Measurements from ENCODE around the gene SLC27A1. TPM values are rescaled to one million over a fixed set of nuclear protein-coding genes. Genes with fewer than 3 reads are reported as not detected.

The SLC27A1 gene
- total and polyA plus RNA-seq, 10 of the 15 experiments (the other 5 are each of a cell fraction or from before 2014, with no cell fraction given): 0.11 to 2.3 (median 1.2) TPM

GRCh38 chr19:17519967-17520366, 49.6 kb downstream of the SLC27A1 start (continued):
- TF ChIP-seq, protein P1, sequence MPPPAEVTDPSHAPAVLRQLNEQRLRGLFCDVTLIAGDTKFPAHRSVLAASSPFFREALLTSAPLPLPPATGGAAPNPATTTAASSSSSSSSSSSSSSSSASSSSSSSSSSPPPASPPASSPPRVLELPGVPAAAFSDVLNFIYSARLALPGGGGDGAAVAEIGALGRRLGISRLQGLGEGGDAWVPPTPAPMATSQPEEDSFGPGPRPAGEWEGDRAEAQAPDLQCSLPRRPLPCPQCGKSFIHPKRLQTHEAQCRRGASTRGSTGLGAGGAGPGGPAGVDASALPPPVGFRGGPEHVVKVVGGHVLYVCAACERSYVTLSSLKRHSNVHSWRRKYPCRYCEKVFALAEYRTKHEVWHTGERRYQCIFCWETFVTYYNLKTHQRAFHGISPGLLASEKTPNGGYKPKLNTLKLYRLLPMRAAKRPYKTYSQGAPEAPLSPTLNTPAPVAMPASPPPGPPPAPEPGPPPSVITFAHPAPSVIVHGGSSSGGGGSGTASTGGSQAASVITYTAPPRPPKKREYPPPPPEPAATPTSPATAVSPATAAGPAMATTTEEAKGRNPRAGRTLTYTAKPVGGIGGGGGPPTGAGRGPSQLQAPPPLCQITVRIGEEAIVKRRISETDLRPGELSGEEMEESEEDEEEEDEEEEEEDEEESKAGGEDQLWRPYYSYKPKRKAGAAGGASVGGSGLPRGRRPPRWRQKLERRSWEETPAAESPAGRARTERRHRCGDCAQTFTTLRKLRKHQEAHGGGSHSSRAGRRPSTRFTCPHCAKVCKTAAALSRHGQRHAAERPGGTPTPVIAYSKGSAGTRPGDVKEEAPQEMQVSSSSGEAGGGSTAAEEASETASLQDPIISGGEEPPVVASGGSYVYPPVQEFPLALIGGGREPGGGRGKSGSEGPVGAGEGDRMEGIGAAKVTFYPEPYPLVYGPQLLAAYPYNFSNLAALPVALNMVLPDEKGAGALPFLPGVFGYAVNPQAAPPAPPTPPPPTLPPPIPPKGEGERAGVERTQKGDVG (CRISPR knock-in tag; IDR thresholded peaks at IDR 0.05): no peak

DNA sequence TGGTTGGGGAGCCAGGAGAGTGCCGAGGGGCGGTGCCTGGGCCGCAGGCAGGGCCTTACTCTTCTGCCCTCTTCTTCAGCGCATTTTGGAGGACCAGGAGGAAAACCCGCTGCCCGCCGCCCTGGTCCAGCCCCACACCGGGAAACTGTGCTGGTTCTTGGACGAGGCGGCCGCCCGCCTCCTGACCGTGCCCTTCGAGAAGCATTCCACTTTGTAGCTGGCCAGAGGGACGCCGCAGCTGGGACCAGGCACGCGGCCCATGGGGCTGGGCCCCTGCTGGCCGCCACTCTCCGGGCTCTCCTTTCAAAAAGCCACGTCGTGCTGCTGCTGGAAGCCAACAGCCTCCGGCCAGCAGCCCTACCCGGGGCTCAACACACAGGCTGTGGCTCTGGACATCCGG, 50.5 kb downstream of the SLC27A1 start:
- DNase-seq (ENCODE audit: low read depth, low spot score) (no peak), FAIRE-seq (no peak), ATAC-seq (no peak)
- ChIA-PET SMC1A (ENCODE audit: uncharacterized antibody, unreplicated experiment) (no interaction called here), POLR2A (interaction anchor here (0.6 to 4.3 kb wide), 4 partner anchors 9 to 409 kb away, joined by 3 to 33 read pairs (median 3); partner anchors contain the start of gene PGLS), RAD21 (ENCODE audit: unreplicated experiment) (interaction anchor here (0.6 to 0.7 kb wide), 2 partner anchors 9 to 932 kb away, joined by 3 read pairs; no protein-coding TSS in a partner anchor), CTCF (interaction anchor here (1.3 kb wide), 1 partner anchor 26 kb away, joined by 4 read pairs; no protein-coding TSS in a partner anchor)
- H3K9me3 ChIP-seq (replicated peaks; ENCODE audit: control insufficient read depth, insufficient read depth, low read length): peaks cover 8% of the 10 kb centered on the region
- in situ Hi-C loops (cut with MboI) (no loop called here), intact Hi-C loops (cut with micrococcal nuclease; ENCODE audit: unreplicated experiment) (no loop called here)
- H3K4me1 ChIP-seq (ENCODE audit: control insufficient read depth, insufficient read depth, low read length): peaks cover 26% of the 10 kb centered on the region
- H3K4me3 ChIP-seq: no peak overlapping the region
- H3K27me3 ChIP-seq (replicated peaks in 1 of 2; ENCODE audit: control insufficient read depth in 2 of 2, insufficient read depth in 2 of 2, low read length in 1 of 2): no peaks in the 10 kb centered on the region
- H3K9ac ChIP-seq (ENCODE audit: control insufficient read depth, insufficient read depth, low read length): no peak overlapping the region
- no peak overlapping the region for H3K27ac ChIP-seq (ENCODE audit: control insufficient read depth, insufficient read depth)
- no TSS peak for BruUV-seq (replicated peaks)
- no peak for TF ChIP-seq YY1 (IDR thresholded peaks at IDR 0.05; ENCODE audit: low read depth, low read length)
- TF ChIP-seq NBN (IDR thresholded peaks at IDR 0.05): no peak
- TF ChIP-seq MEF2B (IDR thresholded peaks at IDR 0.05; ENCODE audit: partially characterized antibody, poor library complexity, severe bottlenecking): no peak
- WGBS (ENCODE audit: insufficient coverage, insufficient replicate concordance, low lambda C conversion rate, missing lambda C conversion rate): 99% methylated on average over 25 of the region's 25 CpGs
- H2AFZ ChIP-seq (ENCODE audit: control insufficient read depth, low read depth, low read length): no peak overlapping the region
- H3K36me3 ChIP-seq (ENCODE audit: control insufficient read depth in 2 of 2, insufficient read depth in 2 of 2, low read length in 1 of 2): peaks cover 2 to 9% of the 10 kb centered on the region in 2 experiments; a peak in 3 of 4 replicates
- no peaks in the 10 kb centered on the region for H4K20me1 ChIP-seq (ENCODE audit: control insufficient read depth, insufficient read depth)
- H3K79me2 ChIP-seq (ENCODE audit: control insufficient read depth, insufficient read depth, low read length): no peaks in the 10 kb centered on the region
- H3K4me2 ChIP-seq (ENCODE audit: control insufficient read depth, insufficient read depth): no peak overlapping the region
